Stimulated activated CD8-positive, alpha-beta memory T cell treated with anti-CD3 and anti-CD28 coated beads, Interleukin-2, amount 100 ng/mL, for 1 hour (primary cell): Measurements from ENCODE around the gene FUZ.
"Not testable (repeated sequence)": the region's sequence is repeated elsewhere in the genome, so short reads cannot be mapped to it uniquely, and the experiment has no call there.

Experiments used
- DNase-seq, 2 donors: peaks; one replicate each; pipeline ENCODE4 v3.0.0-alpha.2; 2020; ENCODE audit warnings: low read depth in 2 of 2

The FUZ gene

GRCh38 chr19:49832556-49832955 is 19.5 kb upstream of the FUZ start:
- DNase-seq = no peak

GRCh38 chr19:49831592-49831991 is 18.5 kb upstream of the FUZ start:
- DNase-seq = no peak

DNA sequence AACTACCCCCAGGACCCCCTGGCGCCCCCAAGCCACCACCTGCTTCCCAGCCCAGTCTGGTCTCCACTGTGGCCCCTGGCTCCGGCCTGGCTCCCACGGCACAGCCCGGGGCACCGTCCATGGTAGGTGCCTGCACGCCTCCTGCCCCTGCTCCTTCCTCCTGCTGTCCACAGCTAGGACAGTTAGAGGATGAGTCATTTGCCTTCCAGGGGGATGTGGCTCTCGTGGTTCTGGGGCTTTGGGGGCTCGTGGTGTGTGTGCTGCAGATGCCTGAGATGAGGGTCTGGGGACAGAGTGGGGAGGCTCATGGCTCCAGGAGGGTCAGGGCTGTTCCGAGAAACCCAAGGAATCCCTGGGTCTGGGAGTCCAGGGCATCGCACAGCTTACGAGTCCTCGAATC is 17.7 kb upstream of the FUZ start:
- no peak for DNase-seq

DNA sequence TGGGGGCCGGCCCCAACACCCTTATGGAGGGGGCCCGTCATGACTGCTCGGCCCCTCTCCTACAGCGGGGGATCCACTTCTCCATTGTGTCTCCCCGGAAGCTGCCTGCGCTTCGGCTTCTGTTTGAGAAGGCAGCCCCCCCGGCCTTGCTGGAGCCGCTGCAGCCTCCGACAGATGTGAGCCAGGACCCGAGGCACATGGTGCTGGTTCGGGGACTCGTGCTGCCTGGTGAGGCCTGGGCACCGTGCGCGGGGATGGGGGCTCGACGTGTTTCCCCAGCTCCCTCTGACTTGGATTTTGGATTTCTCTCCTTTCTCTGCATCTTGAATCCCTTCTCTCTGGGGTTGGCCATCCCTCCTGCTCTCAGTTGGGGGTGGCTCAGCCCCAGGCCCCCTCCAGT is 16.6 kb upstream of the FUZ start:
- DNase-seq = no peak

- no peak for DNase-seq
These were observed 16.1 kb upstream of the FUZ start for GRCh38 chr19:49829200-49829599.

DNA sequence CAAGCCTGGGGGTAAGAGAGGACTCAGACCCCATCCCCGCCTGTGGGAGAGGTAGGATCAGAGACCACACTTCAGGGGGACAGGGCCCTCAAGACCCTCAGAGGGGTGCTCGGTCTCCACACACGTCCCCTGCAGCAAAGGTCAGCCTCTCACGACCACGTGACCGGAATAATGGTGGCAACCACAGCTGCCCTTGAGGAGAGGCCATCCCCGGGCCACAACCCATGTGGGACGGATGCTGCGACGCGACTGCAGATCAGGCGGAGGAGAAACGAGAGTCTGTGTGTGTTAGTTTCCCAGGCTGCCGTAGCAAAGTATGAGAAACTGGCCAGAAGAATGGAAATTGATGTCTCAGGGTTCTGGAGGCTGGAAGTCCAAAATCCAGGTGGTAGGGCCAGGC is 13.9 kb upstream of the FUZ start:
- no peak for DNase-seq

- DNase-seq = no peak
These were observed 11.6 kb upstream of the FUZ start for GRCh38 chr19:49824662-49825061.

DNA sequence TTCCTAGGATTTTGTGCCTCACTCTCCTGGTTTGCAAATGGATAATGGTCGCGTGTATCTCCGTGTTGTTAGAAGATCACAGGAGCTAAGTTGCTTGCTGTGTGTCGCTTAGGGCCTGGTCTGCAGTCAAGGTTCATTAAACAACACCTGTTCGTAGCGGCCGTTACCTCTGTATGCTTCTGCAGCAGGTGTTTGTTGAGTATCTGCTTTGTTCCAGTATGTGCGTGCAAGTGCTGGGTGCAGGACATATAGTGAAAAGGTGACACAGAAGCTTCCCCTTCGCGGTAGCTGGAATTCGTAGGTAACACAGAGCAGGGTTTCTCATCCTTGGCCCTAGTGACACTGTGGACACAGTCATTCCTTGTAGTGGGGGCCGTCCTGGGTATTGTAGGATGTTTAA is 10.4 kb upstream of the FUZ start:
- no peak for DNase-seq

- DNase-seq = no peak
These were observed 7.0 kb upstream of the FUZ start for GRCh38 chr19:49820125-49820524.

- DNase-seq = not testable (repeated sequence)
These were observed 6.5 kb upstream of the FUZ start for GRCh38 chr19:49819452-49820115.

- DNase-seq = no peak
These were observed 5.7 kb upstream of the FUZ start for GRCh38 chr19:49818649-49819370.

DNA sequence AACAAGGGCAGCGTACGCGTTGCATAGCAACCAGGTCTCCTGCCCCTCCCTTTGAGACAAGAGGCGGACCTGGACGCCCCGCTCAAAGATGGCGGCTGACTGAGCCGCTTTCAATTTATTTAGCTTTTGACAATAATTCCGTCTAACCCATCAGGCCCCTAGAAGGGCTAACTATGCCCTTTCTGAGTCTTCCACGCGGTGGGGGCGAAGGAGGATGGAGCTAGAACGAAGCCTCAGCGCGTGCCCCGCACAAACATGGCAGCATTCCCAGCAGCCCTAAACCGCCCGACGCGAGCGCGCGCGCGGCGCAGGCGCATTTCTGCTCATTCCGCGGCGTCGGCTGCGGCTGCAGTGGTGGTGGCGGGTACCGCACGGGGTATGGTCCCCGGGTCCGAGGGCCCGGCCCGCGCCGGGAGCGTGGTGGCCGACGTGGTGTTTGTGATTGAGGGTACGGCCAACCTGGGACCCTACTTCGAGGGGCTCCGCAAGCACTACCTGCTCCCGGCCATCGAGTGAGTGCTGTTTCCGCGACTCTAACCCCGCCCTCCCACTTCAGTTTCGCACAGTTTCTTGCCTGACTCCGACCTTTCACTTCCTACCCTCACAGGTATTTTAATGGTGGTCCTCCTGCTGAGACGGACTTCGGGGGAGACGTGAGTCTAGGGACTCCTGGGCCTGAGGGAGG is 5.0 kb upstream of the FUZ start, which contains the start of gene MED25:
Gene MED25, plus strand, starts transcription at position 326 of the 685 bp plus-strand sequence. Its CDS starts 53 bp downstream, at position 379.
- DNase-seq = peak; percentile 69 to 78

DNA sequence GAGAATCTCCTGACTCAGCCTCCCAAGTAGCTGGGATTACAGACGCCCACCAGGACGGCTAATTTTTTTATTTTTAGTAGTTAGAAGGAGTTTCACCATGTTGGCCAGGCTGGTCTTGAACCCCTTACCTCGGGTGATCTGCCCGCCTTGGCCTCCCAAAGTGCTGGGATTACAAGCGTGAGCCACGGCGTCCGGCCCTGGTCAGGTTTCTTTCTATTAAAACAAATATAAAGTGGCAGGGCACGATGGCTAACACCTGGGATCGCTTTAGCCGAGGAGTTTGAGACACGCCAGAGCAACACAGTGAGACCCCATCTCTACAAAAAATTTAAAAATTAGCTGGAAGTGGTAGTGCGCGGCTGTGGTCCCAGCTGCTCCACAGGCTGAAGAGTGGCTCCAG is 3.5 kb upstream of the FUZ start:
- DNase-seq = no peak

GRCh38 chr19:49814010-49814409 is 918 bp upstream of the FUZ start:
- no peak for DNase-seq

DNA sequence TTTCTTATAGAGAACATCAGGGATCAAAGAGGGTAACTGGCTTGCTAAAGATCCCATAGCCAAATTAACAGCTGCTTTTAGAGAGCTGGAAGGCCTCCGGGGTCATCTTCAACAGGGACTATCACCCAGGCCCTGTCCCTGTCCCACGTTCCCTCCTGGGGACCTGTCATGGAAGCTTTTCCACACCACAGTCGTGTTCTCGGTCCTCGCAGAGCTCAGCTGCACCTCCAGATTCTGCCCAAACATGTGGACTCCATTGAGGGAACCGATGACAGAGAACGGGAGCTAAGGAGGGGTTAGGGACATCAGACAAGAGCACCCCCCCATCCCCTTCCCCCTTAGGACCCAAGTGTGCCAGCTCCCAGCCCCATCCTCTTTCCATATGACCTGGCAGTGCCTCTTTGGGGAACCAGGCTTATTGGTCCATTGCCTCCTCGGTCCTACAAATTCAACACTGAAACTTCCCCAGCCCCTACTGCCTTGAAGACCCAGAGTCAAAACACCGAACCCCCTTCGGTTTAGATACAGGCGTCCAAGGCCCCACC is 568 bp downstream of the FUZ start:
- no peak for DNase-seq

- DNase-seq = no peak
These were observed 1.8 kb downstream of the FUZ start for GRCh38 chr19:49811328-49811727.

GRCh38 chr19:49809941-49810389 is 3.1 kb downstream of the FUZ start:
- DNase-seq = no peak

DNA sequence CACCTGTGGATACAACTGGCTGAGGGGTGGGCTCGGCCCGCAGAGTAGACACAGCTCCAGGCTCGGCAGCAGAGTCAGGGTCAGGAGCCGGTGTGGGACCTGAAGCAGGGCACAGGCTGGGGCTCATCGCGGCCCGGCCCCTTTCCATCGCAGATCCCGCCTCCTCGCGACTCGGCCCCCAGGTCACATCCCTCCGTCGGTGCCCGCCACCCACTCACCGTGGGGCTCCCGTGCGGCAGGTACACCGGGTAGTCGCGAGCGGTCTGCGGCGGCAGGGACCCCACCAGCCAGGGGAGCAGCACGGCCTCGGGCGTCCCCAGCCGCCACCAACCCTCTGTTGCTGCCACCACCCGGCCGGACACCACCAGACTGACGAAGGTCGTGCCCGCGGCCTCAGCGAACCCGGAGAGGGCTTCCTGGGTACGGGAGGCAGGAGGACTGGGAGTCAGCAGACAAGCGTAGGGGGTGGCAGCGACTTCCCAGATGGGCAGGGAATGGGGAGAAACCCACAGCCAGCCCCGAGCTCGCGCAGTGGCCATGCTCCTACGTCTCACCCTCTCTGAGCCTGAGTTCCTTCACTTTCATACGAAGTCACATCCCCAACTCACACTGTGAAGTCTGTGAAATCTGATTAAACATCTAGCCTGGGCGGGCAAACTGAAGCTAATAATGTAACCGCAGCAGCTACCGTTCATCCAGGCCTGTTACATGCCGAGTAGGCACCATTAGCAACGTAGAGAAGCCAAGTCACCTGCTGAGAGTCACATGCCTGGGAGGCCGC is 3.7 kb downstream of the FUZ start:
- peak in 1 of 2 donors; percentile 21 for DNase-seq

- DNase-seq = peak; percentile 62 to 83
These were observed 4.4 kb downstream of the FUZ start for GRCh38 chr19:49808711-49809159.

DNA sequence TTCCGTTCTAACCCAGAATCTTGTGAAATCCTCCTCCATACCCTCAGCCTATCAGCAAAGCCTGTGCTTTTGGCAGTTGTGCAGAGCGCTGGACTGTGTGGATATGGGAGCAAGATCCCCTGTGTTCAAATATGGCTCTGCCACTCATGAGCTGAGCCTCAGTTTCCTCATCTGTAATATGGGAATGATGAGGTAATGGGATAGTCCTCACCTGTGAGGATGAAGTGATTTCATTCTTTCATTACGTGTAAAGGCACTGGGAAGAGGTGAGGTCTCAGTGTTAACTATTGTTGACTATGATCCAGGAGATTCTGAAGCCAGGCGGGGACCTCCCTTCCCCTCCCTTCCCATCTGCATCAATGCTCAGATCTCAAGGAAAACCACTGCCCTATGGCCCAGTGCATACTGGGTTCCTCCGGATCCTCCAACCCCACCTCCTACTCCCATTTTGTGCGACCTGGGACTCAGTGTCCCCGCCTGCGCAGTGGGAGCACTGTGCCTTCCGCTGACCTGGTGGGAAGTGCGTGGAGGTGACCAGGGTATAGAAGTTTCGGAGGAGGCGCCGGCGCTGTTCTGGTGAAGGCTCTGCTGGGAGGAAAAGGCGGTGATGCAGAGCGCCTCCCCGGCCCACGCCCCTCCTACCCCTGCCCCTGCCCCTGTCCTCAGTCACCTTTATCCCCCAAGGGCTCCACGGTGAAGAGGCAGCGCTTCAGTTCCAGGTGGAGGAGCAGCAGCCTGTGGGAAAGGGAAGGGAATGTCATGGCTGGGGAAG is 5.0 kb downstream of the FUZ start:
- DNase-seq = no peak
